Thyroid gland (tissue), 4 donors: ENCODE data around the gene RHBDD2.
"Not testable (repeated sequence)": the region's sequence is repeated elsewhere in the genome, so short reads cannot be mapped to it uniquely, and the experiment has no call there.

ENCODE experiments used
- CTCF ChIP-seq, 6 experiments: fragments of 200-600 bp in 3 of 6; fragments of 450-650 bp in 3 of 6; sonication (generic) in 3 of 6; IDR thresholded peaks; one replicate each; pipeline ENCODE4 v1.5.1; 2016 to 2019; ENCODE audit warnings: antibody characterized with exemption in 6 of 6, mild to moderate bottlenecking in 2 of 6, inconsistent platforms in 1 of 6, moderate library complexity in 1 of 6
- POLR2A ChIP-seq, 2 donors: fragments of 450-650 bp; IDR thresholded peaks; one replicate each; pipeline ENCODE4 v1.6.1; 2017; ENCODE audit warnings: antibody characterized with exemption in 2 of 2, mild to moderate bottlenecking in 2 of 2, moderate library complexity in 1 of 2

DNA sequence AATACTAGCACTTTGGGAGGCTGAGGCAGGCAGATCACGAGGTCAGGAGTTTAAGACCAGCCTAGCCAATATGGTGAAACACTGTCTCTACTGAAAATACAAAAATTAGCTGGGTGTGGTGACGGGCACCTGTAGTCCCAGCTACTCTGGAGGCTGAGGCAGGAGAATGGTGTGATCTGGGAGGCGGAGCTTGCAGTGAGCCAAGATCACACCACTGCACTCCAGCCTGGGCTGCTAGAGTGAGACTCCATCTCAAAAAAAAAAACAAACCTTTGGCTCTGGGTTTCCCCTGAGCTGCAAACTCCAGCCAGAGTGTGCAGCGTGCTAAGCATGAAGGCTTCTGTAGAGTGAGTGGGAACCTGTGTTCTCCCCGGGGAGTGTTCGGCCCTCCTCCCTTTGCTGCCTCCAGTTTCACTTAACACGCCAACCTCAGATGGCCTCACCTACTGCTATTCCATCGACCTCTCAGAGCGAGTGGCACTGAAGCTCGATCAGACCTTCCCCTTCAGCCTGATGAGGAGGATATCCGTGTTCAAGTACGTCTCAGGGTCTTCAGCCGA, 4.5 kb downstream of the RHBDD2 start:
- TF ChIP-seq CTCF, POLR2A (IDR thresholded peaks at IDR 0.05): not testable (repeated sequence)
